GM12873 (cell line): ENCODE measurements around the gene CCDC102A.

Experiments used
- CTCF ChIP-seq: IDR thresholded peaks from 2 replicates; pipeline ENCODE4 v1.5.1; 2012; ENCODE audit warnings: low read depth, mild to moderate bottlenecking, moderate library complexity, low read length, control low read depth; ENCODE audit not compliant: insufficient read depth; ENCODE audit errors: missing control alignments

Gene CCDC102A

GRCh38 chr16:57551057-57551456 lies 14.7 kb upstream of the CCDC102A start:
- no peak for TF ChIP-seq CTCF

GRCh38 chr16:57549730-57550129 lies 13.4 kb upstream of the CCDC102A start:
- TF ChIP-seq CTCF: no peak

GRCh38 chr16:57548408-57548807 lies 12.0 kb upstream of the CCDC102A start:
- no peak for TF ChIP-seq CTCF

- no peak for TF ChIP-seq CTCF
Observed at GRCh38 chr16:57544124-57544653, 7.8 kb upstream of the CCDC102A start.

GRCh38 chr16:57541754-57542435 lies 5.5 kb upstream of the CCDC102A start:
- no peak for TF ChIP-seq CTCF

- TF ChIP-seq CTCF: no peak
Observed at GRCh38 chr16:57540906-57541753, 4.8 kb upstream of the CCDC102A start.

GRCh38 chr16:57540387-57540786 lies 4.0 kb upstream of the CCDC102A start:
- TF ChIP-seq CTCF: no peak
